GM18907 (cell line): Measurements from ENCODE around the gene PAX2.

Experiments used
- ATAC-seq: cut with Tn5 transposase; IDR thresholded peaks from one replicate; pipeline ENCODE4 v1.9.1; 2021; ENCODE audit warnings: mild to moderate bottlenecking, moderate library complexity; ENCODE audit not compliant: unreplicated experiment

Gene PAX2

DNA sequence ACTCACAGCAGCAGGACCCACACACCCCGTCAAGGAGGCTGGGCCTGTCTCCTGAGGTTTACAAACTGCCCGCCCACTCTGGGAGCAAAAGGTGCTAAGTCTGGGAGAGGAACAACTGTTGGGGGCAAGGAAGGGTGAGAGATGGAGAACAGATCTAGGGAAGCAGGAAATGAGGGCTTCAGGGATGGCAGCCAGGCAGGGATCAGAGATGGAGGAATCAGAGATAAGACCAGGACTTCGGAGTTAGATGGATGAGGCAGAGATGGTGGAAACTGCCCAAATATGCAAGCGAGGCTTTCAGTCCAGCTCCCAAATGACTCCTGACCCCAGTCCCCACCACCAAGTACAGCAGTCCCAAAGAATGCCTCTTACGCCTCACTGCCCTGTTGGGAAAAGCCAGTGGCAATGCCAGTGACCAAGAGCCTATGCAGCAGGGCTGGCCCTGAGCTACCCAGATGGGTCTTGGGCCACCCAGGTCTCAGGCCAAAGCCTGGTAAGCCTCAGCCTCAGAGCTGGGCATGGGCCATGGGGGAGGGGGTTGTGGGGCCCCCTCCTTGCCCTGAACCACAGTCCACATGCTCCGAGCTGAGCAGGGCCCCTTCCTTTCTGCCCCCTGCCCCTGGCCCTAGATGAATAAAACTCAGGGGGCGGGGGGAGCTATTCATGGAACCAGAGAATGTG is 127.9 kb downstream of the PAX2 start:
- no peak for ATAC-seq

DNA sequence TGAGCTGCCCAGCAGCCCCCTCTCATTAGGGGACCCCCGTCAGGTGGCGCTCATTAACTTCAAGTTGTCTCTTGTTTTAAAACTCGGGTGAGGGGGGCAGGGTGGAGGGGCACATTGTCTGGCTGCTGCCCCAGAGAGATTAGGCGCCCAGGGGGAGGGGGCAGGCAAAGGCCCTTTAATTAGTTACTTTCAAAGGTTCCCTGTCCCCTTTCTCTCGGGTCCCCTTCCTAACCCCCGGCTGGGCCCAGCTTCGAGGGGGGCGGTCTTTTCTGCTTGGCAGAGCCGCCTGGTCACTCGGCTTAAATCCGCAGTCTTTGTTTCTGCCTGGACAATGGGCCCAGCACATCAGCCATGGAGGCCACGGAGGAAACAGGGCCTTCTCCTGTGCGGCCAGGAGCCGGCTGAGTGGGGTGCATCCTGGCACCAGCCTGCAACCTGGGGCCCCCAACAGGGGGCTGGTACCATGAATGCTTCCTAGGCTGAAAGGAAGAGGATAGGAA is 128.5 kb downstream of the PAX2 start:
- no peak for ATAC-seq

DNA sequence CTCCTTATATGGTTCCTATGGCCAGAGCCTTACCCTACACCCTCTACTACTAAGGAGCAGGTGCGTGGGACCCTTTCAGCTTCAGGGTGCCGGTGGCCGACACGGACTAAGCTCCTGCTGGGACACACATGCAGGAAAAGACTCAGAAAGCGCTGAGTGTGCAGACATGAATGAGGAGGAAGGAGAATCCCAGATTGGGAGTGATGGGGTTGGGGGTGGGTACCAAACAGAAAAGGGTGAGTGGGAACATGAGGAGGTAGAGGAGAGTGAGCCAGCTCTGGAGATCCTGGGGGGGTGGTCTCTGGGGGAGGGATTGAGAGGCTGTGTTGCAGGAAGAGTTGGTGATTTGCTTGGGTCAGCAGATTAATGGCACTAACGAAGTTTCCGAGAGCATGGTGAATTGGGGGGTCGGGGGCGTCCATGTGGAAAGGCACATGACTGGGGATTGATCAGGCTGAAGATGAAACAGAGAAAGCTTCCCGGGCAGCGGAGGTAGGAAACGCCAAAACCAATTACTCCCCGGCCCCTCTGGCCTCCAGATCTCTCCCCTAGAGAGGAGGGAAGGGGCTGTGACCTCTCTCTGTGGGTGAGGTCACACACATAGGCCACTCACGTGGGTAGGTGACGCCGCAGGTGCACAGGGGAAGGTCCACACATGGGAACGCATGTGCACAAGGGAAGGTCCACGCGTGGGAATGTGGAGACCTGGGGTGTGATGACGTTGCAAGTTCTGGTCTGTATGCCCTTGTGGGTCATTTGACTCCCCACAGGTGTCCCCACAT is 129.5 kb downstream of the PAX2 start:
- ATAC-seq: no peak

DNA sequence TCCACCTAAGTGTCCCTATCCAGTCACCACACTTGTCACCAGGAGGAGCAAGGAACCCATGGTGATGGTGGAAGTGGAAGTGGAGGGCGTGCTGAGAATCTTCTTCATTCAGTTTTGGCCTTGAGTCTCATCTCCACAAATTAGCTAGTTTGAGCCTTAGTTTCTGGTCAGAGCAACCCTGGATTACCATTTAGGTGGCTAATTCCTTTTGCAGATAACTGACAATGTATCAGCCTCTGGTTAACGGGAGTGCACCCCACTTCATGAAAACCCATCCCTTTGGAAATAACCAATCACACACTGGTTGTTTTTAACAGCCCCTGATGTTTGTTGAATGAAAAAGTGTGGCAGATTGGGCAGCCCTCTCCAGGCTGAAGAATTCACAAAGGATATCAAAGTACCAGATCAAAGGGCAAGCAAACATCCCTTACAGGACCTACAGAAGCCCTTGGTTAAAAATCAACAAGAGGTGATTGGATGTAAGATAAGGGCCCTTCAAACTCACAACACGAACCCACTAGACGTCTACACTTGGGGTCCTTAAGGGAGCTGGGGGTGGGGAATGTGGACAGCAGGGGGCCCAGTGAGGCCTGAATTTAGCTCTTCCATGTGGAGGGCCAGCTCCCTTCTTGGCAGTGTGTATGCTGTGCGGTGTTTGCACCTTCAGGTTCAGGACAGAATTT is 130.2 kb downstream of the PAX2 start:
- ATAC-seq: no peak

- no peak for ATAC-seq
These were observed 131.4 kb downstream of the PAX2 start for GRCh38 chr10:100876585-100877460.

GRCh38 chr10:100877461-100877850 is 132.1 kb downstream of the PAX2 start:
- ATAC-seq: no peak

DNA sequence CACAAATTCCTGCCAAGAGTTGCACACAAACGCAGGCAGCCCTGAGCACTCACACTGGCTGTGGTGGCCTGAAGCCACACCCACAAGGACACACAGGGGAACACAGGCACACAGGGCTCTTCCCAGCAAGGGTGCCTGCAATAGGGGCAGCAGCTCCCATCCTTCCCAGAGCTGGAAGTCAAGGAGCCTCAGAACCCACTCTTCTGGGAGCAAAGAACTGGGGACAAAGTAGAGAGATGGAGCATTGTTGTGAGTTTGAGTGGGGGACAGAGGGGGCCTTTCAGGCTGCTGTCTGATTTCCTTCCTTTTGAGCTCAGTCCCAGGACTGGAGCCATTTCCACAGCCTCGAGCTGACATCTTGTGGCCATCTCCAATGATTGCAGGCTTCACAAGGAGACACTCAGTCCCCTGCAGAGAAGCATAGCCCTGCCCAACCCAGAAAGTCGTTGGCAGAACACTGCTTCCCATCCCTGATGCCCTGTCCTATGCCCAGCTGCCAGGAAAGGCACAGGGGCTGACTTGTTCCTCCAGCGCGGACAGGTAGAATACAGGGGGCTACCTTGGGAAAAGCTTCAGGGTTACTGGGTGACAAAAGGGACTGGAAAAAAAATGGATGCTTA is 133.0 kb downstream of the PAX2 start:
- no peak for ATAC-seq
